Measurements from ENCODE around the gene GRIP2. TPM values are rescaled to one million over a fixed set of nuclear protein-coding genes. Genes with fewer than 3 reads are reported as not detected.

GRIP2 gene
- total RNA-seq, 1 donor from 2014 or later, result 3.3 TPM

- no peak overlapping the region for H3K9ac ChIP-seq (ENCODE audit: low read length)
- H3K27ac ChIP-seq (ENCODE audit: low read depth, low read length), result no peak overlapping the region
- Mint-ChIP-seq H3K4me1 (ENCODE audit: low read depth, unreplicated experiment) (no peaks in the 10 kb centered on the region), H3K27me3 (ENCODE audit: low read depth, unreplicated experiment) (peaks cover 29% of the 10 kb centered on the region), H3K27ac (ENCODE audit: unreplicated experiment) (no peak overlapping the region), H3K36me3 (ENCODE audit: low read depth, unreplicated experiment) (no peaks in the 10 kb centered on the region), H3K4me3 (ENCODE audit: unreplicated experiment) (no peak overlapping the region), H3K9me3 (ENCODE audit: unreplicated experiment) (peaks cover 4% of the 10 kb centered on the region)
- H3K4me1 ChIP-seq (ENCODE audit: insufficient read depth, low read length), result no peaks in the 10 kb centered on the region
- TF ChIP-seq CTCF (IDR thresholded peaks at IDR 0.05; ENCODE audit: insufficient read depth, low read depth, low read length) (no peak), EZH2 (IDR thresholded peaks at IDR 0.05; ENCODE audit: insufficient read depth, low read length) (no peak)
- DNase-seq (ENCODE audit: low read depth) (no peak), FAIRE-seq (no peak)
- no peak overlapping the region for H2AFZ ChIP-seq (ENCODE audit: low read depth, low read length)
- no peaks in the 10 kb centered on the region for H4K20me1 ChIP-seq (ENCODE audit: insufficient read depth, low read length)
- no peaks in the 10 kb centered on the region for H3K9me3 ChIP-seq (ENCODE audit: insufficient read depth, low read depth, low read length)
- H3K27me3 ChIP-seq (ENCODE audit: insufficient read depth, low read length), result peaks cover 19% of the 10 kb centered on the region
- no peaks in the 10 kb centered on the region for H3K36me3 ChIP-seq (ENCODE audit: insufficient read depth, low read length)
- no peak overlapping the region for H3K4me2 ChIP-seq (ENCODE audit: low read length)
- H3K4me3 ChIP-seq (ENCODE audit: insufficient read depth, low read depth, low read length), result no peak overlapping the region
- H3K79me2 ChIP-seq (ENCODE audit: insufficient read depth, low read length), result no peaks in the 10 kb centered on the region
Measured at GRCh38 chr3:14532691-14533456, 7.3 kb downstream of the GRIP2 start.

DNA sequence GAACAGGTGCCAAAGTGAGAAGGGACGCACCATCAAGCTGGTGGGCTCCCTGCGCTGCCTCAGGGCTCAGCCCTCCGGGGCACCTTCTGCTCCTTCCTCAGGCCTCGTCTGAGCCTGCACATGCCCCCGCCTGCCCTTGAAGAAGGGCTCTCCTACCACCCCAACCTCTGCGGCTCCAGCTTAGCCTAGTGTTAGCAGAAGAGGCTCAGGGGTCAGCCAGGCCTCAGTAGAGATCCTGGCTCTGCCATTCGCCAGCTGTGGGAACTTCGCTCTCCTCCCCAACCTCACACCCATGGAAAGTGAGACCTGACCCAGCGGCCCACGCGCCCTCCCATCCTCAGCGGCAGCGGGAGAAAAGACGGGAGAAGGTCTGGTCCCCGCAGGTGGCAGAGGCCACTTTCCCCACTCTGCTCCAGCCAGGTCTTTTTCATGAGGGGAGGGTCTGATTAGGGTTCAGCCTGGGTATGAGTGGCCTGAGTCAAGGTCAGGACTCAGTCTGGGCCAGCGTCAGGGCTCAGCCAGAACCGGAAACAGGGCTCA is 8.2 kb downstream of the GRIP2 start:
- Histone ChIP-seq H3K27ac (ENCODE audit: low read depth, low read length) (no peak overlapping the region), H3K9me3 (ENCODE audit: insufficient read depth, low read depth, low read length) (no peaks in the 10 kb centered on the region), H2AFZ (ENCODE audit: low read depth, low read length) (no peak overlapping the region), H3K79me2 (ENCODE audit: insufficient read depth, low read length) (no peaks in the 10 kb centered on the region), H3K4me3 (ENCODE audit: insufficient read depth, low read depth, low read length) (no peak overlapping the region), H3K4me2 (ENCODE audit: low read length) (no peak overlapping the region), H3K9ac (ENCODE audit: low read length) (no peak overlapping the region), H3K27me3 (ENCODE audit: insufficient read depth, low read length) (peaks cover 19% of the 10 kb centered on the region), H3K36me3 (ENCODE audit: insufficient read depth, low read length) (no peaks in the 10 kb centered on the region), H4K20me1 (ENCODE audit: insufficient read depth, low read length) (no peaks in the 10 kb centered on the region), H3K4me1 (ENCODE audit: insufficient read depth, low read length) (no peaks in the 10 kb centered on the region)
- TF ChIP-seq EZH2 (IDR thresholded peaks at IDR 0.05; ENCODE audit: insufficient read depth, low read length) (no peak), CTCF (IDR thresholded peaks at IDR 0.05; ENCODE audit: insufficient read depth, low read depth, low read length) (no peak)
- H3K27ac Mint-ChIP-seq (ENCODE audit: unreplicated experiment), result no peak overlapping the region
- peaks cover 25% of the 10 kb centered on the region for H3K27me3 Mint-ChIP-seq (ENCODE audit: low read depth, unreplicated experiment)
- FAIRE-seq (no peak), DNase-seq (ENCODE audit: low read depth) (no peak)
- no peaks in the 10 kb centered on the region for H3K4me1 Mint-ChIP-seq (ENCODE audit: low read depth, unreplicated experiment)
- no peaks in the 10 kb centered on the region for H3K36me3 Mint-ChIP-seq (ENCODE audit: low read depth, unreplicated experiment)
- H3K4me3 Mint-ChIP-seq (ENCODE audit: unreplicated experiment), result no peak overlapping the region
- H3K9me3 Mint-ChIP-seq (ENCODE audit: unreplicated experiment), result peaks cover 4% of the 10 kb centered on the region

- Histone ChIP-seq H3K27me3 (ENCODE audit: insufficient read depth, low read length) (peaks cover 8% of the 10 kb centered on the region), H4K20me1 (ENCODE audit: insufficient read depth, low read length) (no peaks in the 10 kb centered on the region), H3K9me3 (ENCODE audit: insufficient read depth, low read depth, low read length) (no peaks in the 10 kb centered on the region), H2AFZ (ENCODE audit: low read depth, low read length) (no peak overlapping the region), H3K79me2 (ENCODE audit: insufficient read depth, low read length) (no peaks in the 10 kb centered on the region), H3K27ac (ENCODE audit: low read depth, low read length) (no peak overlapping the region), H3K36me3 (ENCODE audit: insufficient read depth, low read length) (no peaks in the 10 kb centered on the region), H3K9ac (ENCODE audit: low read length) (no peak overlapping the region), H3K4me1 (ENCODE audit: insufficient read depth, low read length) (no peaks in the 10 kb centered on the region), H3K4me2 (ENCODE audit: low read length) (no peak overlapping the region), H3K4me3 (ENCODE audit: insufficient read depth, low read depth, low read length) (no peak overlapping the region)
- Mint-ChIP-seq H3K36me3 (ENCODE audit: low read depth, unreplicated experiment) (no peaks in the 10 kb centered on the region), H3K27me3 (ENCODE audit: low read depth, unreplicated experiment) (peaks cover 3% of the 10 kb centered on the region), H3K4me1 (ENCODE audit: low read depth, unreplicated experiment) (peaks cover 14% of the 10 kb centered on the region), H3K27ac (ENCODE audit: unreplicated experiment) (no peak overlapping the region), H3K9me3 (ENCODE audit: unreplicated experiment) (peaks cover 4% of the 10 kb centered on the region), H3K4me3 (ENCODE audit: unreplicated experiment) (no peak overlapping the region)
- DNase-seq (ENCODE audit: low read depth) (no peak), FAIRE-seq (no peak)
- TF ChIP-seq EZH2 (IDR thresholded peaks at IDR 0.05; ENCODE audit: insufficient read depth, low read length) (no peak), CTCF (IDR thresholded peaks at IDR 0.05; ENCODE audit: insufficient read depth, low read depth, low read length) (no peak)
Measured at GRCh38 chr3:14528081-14528480, 12.1 kb downstream of the GRIP2 start.

All from astrocyte (in vitro differentiated cells and primary cell).